ENCODE data around the gene CNTN4. TPM values are rescaled to one million over a fixed set of nuclear protein-coding genes. Genes with fewer than 3 reads are reported as not detected.

The CNTN4 gene
- total and polyA plus RNA-seq, 4 donors: 1.5 to 30.7 (median 5.7) TPM

DNA sequence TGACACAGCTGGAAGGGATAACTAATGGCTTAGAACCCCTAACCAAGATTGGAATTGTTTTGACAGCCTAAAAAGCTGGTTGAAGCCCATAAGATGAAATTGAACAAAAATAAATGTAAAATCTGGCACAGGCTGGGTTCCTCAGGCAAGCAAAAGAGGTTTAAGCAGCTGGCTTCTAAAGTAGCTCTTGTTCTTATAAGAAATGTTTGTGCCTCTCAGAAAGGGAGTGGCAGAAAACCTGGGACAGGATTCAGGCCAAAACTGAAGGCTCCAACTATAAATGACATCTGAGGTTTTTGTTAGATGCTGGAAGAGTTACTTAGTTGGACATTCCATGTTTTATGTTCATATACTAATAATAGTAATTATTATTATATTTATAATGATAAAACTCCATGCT, 378.3 kb downstream of the CNTN4 start:
- H3K27me3 ChIP-seq (ENCODE audit: control insufficient read depth in 3 of 3, insufficient read depth in 3 of 3, low read length in 2 of 3): no peaks in the 10 kb centered on the region
- H3K9ac ChIP-seq (ENCODE audit: insufficient read depth in 1 of 2, low read length in 2 of 2): no peak overlapping the region
- no peaks in the 10 kb centered on the region for H3K36me3 ChIP-seq (ENCODE audit: control insufficient read depth in 4 of 4, insufficient read depth in 4 of 4, low read length in 4 of 4)
- TF ChIP-seq, protein P1, sequence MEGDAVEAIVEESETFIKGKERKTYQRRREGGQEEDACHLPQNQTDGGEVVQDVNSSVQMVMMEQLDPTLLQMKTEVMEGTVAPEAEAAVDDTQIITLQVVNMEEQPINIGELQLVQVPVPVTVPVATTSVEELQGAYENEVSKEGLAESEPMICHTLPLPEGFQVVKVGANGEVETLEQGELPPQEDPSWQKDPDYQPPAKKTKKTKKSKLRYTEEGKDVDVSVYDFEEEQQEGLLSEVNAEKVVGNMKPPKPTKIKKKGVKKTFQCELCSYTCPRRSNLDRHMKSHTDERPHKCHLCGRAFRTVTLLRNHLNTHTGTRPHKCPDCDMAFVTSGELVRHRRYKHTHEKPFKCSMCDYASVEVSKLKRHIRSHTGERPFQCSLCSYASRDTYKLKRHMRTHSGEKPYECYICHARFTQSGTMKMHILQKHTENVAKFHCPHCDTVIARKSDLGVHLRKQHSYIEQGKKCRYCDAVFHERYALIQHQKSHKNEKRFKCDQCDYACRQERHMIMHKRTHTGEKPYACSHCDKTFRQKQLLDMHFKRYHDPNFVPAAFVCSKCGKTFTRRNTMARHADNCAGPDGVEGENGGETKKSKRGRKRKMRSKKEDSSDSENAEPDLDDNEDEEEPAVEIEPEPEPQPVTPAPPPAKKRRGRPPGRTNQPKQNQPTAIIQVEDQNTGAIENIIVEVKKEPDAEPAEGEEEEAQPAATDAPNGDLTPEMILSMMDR (IDR thresholded peaks at IDR 0.05; ENCODE audit: control extremely low read depth, extremely low read depth): no peak
- H3K4me1 ChIP-seq (ENCODE audit: control insufficient read depth in 5 of 5, insufficient read depth in 5 of 5, low read length in 5 of 5): no peaks in the 10 kb centered on the region
- no peak for ATAC-seq (ENCODE audit: insufficient read depth, low FRiP score)
- H3K4me3 ChIP-seq: no peak overlapping the region
- no peak overlapping the region for H3K27ac ChIP-seq (ENCODE audit: low read depth in 1 of 2, low read length in 1 of 2)
- peak in 1 of 3 donors; percentile 2 for DNase-seq
- no peaks in the 10 kb centered on the region for H3K9me3 ChIP-seq (ENCODE audit: control insufficient read depth in 4 of 4, insufficient read depth in 3 of 4, low read length in 3 of 4)

DNA sequence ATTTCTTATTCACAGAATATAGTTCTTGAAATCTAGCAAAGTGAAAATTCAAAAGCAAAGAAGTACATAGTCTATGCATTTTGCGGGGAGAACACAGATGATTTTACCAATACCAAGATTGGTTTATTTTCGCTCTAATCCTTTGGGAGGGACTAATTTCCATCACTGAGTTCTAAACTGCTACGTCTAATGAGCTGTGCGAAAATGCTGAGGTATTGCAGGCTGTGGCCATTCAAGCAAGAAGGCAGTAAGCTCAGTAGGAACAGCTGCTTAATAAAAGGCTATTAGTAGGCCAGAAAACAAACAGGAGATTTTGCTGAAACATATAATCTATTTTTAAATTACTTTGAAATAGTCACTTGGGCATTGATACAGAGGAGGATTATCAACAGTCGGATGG, 379.0 kb downstream of the CNTN4 start:
- no peak overlapping the region for H3K4me3 ChIP-seq
- H3K4me1 ChIP-seq (ENCODE audit: control insufficient read depth in 5 of 5, insufficient read depth in 5 of 5, low read length in 5 of 5): no peaks in the 10 kb centered on the region
- no peak for ATAC-seq (ENCODE audit: insufficient read depth, low FRiP score)
- H3K9ac ChIP-seq (ENCODE audit: insufficient read depth in 1 of 2, low read length in 2 of 2): no peak overlapping the region
- H3K27ac ChIP-seq (ENCODE audit: low read depth in 1 of 2, low read length in 1 of 2): no peak overlapping the region
- TF ChIP-seq, protein P1 (IDR thresholded peaks at IDR 0.05; ENCODE audit: control extremely low read depth, extremely low read depth): no peak
- WGBS, 2 donors: 89 to 91% methylated on average over 5 of the region's 5 CpGs
- H3K36me3 ChIP-seq (ENCODE audit: control insufficient read depth in 4 of 4, insufficient read depth in 4 of 4, low read length in 4 of 4): no peaks in the 10 kb centered on the region
- DNase-seq: no peak
- no peaks in the 10 kb centered on the region for H3K27me3 ChIP-seq (ENCODE audit: control insufficient read depth in 3 of 3, insufficient read depth in 3 of 3, low read length in 2 of 3)
- H3K9me3 ChIP-seq (ENCODE audit: control insufficient read depth in 4 of 4, insufficient read depth in 3 of 4, low read length in 3 of 4): no peaks in the 10 kb centered on the region

DNA sequence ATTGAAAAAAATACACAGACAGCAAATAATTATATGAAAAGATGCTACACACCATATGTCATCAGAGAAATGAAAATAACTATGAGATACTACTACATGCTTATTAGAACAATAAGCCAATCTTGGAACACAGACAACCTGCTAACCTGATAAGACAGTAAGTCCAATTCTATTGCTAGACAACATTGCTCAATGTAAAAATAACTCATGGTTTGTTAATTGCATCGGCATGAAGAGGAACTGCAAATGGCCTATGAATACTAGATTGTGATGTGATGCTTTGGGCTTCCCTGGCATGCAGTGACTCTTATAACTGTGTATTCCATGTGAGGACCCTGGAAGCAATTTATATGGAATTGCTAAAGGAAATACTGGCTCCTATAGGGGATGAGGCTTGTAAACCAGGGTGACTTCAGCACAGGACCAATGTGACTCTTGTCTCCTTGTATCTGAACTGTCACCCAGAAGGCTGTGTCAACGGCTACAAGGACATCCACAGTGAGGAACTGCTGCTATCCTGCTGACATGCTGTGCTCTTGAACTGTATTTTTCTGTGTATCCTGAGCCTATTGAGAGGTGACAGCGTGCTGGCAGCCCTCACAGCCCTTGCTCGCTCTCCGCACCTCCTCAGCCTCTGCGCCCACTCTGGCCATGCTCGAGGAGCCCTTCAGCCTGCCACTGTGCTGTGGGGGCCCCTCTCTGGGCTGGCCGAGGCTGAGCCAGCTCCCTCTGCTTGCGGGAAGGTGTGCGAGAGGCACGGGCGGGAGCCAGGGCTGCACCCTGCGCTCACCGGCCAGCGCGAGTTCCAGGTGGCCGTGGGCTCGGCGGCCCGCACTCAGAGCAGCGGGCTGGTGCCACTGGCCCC, 385.7 kb downstream of the CNTN4 start:
- Histone ChIP-seq H3K27ac (ENCODE audit: low read depth in 1 of 2, low read length in 1 of 2) (peak overlapping the region in 1 of 2 donors; percentile 23), H3K27me3 (ENCODE audit: control insufficient read depth in 3 of 3, insufficient read depth in 3 of 3, low read length in 2 of 3) (no peaks in the 10 kb centered on the region), H3K9ac (ENCODE audit: insufficient read depth in 1 of 2, low read length in 2 of 2) (no peak overlapping the region), H3K4me3 (no peak overlapping the region), H3K4me1 (ENCODE audit: control insufficient read depth in 5 of 5, insufficient read depth in 5 of 5, low read length in 5 of 5) (peaks cover 0 to 3% (median 0%) of the 10 kb centered on the region in 5 donors), H3K36me3 (ENCODE audit: control insufficient read depth in 4 of 4, insufficient read depth in 4 of 4, low read length in 4 of 4) (no peaks in the 10 kb centered on the region), H3K9me3 (ENCODE audit: control insufficient read depth in 4 of 4, insufficient read depth in 3 of 4, low read length in 3 of 4) (no peaks in the 10 kb centered on the region)
- no peak for DNase-seq
- TF ChIP-seq, protein P1 (IDR thresholded peaks at IDR 0.05; ENCODE audit: control extremely low read depth, extremely low read depth): no peak
- 93 to 94% methylated on average over 21 of the region's 21 CpGs for WGBS, 2 donors
- ATAC-seq (ENCODE audit: insufficient read depth, low FRiP score): no peak
